ENCODE results near the gene VARS1.
A peak's percentile ranks its signal among the peaks of the same experiment; 100 is the strongest.

DNA sequence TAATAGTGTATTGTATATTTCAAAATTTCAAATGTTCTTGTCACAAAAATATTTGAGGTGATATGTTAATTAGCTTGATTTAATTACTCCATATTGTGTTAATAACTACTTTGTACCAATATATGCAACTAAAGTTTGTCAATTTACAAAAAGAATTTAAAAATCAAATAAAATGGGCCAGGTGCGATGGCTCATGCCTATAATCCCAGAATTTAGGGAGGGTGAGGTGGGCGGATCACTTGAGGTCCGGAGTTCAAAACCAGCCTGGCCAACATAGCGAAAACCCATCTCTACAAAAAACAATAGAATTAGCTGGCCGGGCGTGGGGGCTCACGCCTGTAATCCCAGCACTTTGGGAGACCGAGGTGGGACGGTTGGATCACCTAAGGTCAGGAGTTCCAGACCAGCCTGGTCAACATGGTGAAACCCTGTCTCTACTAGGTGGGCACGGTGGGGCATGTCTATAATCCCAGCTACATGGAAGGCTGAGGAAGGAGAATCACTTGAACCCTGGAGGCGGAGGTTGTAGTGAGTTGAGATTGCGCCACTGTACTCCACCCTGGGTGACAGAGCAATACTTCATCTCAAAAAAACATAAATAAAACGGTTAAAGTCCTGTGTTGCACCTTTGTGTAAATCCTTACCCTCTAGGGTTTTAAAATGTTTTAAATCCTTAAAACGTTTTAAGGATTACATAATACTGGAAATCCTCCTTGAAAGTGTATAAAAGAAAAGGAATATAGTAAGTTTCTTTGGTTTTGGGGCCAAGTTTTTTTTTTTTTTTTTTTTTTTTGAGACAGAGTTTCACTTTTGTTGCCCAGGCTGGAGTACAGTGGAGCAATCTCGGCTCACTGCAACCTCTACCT lies 36.0 kb upstream of the VARS1 start:
- no peak for TF ChIP-seq CBX8 (IDR thresholded peaks at IDR 0.05)
- TF ChIP-seq NFE2L2 (conservative IDR thresholded peaks at IDR 0.05; ENCODE audit: low read length), result no peak
- TF ChIP-seq, protein P1, sequence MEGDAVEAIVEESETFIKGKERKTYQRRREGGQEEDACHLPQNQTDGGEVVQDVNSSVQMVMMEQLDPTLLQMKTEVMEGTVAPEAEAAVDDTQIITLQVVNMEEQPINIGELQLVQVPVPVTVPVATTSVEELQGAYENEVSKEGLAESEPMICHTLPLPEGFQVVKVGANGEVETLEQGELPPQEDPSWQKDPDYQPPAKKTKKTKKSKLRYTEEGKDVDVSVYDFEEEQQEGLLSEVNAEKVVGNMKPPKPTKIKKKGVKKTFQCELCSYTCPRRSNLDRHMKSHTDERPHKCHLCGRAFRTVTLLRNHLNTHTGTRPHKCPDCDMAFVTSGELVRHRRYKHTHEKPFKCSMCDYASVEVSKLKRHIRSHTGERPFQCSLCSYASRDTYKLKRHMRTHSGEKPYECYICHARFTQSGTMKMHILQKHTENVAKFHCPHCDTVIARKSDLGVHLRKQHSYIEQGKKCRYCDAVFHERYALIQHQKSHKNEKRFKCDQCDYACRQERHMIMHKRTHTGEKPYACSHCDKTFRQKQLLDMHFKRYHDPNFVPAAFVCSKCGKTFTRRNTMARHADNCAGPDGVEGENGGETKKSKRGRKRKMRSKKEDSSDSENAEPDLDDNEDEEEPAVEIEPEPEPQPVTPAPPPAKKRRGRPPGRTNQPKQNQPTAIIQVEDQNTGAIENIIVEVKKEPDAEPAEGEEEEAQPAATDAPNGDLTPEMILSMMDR (IDR thresholded peaks at IDR 0.05), result no peak
- TF ChIP-seq, protein P2, sequence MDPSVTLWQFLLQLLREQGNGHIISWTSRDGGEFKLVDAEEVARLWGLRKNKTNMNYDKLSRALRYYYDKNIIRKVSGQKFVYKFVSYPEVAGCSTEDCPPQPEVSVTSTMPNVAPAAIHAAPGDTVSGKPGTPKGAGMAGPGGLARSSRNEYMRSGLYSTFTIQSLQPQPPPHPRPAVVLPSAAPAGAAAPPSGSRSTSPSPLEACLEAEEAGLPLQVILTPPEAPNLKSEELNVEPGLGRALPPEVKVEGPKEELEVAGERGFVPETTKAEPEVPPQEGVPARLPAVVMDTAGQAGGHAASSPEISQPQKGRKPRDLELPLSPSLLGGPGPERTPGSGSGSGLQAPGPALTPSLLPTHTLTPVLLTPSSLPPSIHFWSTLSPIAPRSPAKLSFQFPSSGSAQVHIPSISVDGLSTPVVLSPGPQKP (IDR thresholded peaks at IDR 0.05; ENCODE audit: low read depth, low read length), result no peak
- no peak for TF ChIP-seq RCOR1 (IDR thresholded peaks at IDR 0.05; ENCODE audit: low read depth, low read length)
- TF ChIP-seq, protein P3, sequence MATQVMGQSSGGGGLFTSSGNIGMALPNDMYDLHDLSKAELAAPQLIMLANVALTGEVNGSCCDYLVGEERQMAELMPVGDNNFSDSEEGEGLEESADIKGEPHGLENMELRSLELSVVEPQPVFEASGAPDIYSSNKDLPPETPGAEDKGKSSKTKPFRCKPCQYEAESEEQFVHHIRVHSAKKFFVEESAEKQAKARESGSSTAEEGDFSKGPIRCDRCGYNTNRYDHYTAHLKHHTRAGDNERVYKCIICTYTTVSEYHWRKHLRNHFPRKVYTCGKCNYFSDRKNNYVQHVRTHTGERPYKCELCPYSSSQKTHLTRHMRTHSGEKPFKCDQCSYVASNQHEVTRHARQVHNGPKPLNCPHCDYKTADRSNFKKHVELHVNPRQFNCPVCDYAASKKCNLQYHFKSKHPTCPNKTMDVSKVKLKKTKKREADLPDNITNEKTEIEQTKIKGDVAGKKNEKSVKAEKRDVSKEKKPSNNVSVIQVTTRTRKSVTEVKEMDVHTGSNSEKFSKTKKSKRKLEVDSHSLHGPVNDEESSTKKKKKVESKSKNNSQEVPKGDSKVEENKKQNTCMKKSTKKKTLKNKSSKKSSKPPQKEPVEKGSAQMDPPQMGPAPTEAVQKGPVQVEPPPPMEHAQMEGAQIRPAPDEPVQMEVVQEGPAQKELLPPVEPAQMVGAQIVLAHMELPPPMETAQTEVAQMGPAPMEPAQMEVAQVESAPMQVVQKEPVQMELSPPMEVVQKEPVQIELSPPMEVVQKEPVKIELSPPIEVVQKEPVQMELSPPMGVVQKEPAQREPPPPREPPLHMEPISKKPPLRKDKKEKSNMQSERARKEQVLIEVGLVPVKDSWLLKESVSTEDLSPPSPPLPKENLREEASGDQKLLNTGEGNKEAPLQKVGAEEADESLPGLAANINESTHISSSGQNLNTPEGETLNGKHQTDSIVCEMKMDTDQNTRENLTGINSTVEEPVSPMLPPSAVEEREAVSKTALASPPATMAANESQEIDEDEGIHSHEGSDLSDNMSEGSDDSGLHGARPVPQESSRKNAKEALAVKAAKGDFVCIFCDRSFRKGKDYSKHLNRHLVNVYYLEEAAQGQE (IDR thresholded peaks at IDR 0.05), result no peak
- no peak for TF ChIP-seq ZSCAN20 (CRISPR knock-in tag; IDR thresholded peaks at IDR 0.05)
- no peak for TF ChIP-seq JUN (IDR thresholded peaks at IDR 0.05)
- TF ChIP-seq CEBPB (IDR thresholded peaks at IDR 0.05), result no peak
- no peak for TF ChIP-seq RAD21 (conservative IDR thresholded peaks at IDR 0.05 in 1 of 2, IDR thresholded peaks at IDR 0.05 in 1 of 2)
- TF ChIP-seq MAZ (IDR thresholded peaks at IDR 0.05; ENCODE audit: borderline replicate concordance, low read depth, low read length), result no peak
- no peak for TF ChIP-seq EHMT2 (IDR thresholded peaks at IDR 0.05; ENCODE audit: low read depth)
- peak; percentile 46 for TF ChIP-seq POLR2A (IDR thresholded peaks at IDR 0.05; ENCODE audit: low read length)

Measured in A549 (cell line).